ENCODE data around the gene PTPRT.

DNA sequence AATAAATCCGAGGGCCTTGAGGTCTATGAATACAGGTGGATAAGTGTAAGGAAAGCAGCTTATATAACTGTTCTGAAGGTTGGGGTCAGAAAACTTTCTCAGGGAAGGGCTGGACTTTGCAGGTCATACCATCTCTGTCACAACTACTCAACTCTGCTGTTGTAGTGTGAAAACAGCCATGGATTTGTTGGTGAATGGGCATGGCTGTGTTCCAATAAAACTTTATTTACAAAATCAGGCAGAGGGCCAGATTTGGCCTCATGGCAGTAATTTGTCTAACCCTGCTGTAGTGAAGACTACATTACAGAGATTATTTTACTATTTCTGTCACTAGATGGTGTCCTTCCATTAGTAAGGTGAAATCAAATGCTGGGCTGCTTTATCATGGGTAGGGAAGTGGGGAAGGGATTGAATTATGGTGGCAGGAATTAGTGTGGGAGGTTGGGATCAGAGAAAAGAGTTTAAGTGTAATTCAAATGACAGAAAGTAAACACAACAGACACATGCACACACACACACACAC is 1161.9 kb downstream of the PTPRT start:
- TF ChIP-seq, protein P1, sequence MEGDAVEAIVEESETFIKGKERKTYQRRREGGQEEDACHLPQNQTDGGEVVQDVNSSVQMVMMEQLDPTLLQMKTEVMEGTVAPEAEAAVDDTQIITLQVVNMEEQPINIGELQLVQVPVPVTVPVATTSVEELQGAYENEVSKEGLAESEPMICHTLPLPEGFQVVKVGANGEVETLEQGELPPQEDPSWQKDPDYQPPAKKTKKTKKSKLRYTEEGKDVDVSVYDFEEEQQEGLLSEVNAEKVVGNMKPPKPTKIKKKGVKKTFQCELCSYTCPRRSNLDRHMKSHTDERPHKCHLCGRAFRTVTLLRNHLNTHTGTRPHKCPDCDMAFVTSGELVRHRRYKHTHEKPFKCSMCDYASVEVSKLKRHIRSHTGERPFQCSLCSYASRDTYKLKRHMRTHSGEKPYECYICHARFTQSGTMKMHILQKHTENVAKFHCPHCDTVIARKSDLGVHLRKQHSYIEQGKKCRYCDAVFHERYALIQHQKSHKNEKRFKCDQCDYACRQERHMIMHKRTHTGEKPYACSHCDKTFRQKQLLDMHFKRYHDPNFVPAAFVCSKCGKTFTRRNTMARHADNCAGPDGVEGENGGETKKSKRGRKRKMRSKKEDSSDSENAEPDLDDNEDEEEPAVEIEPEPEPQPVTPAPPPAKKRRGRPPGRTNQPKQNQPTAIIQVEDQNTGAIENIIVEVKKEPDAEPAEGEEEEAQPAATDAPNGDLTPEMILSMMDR (IDR thresholded peaks at IDR 0.05): no peak
- TF ChIP-seq POLR2AphosphoS5 (IDR thresholded peaks at IDR 0.05): no peak
- TF ChIP-seq POLR2A (IDR thresholded peaks at IDR 0.05): no peak
- no peak for TF ChIP-seq EP300 (IDR thresholded peaks at IDR 0.05)
